Astrocyte (in vitro differentiated cells and primary cell): ENCODE data around the gene DENND2A. TPM values are rescaled to one million over a fixed set of nuclear protein-coding genes. Genes with fewer than 3 reads are reported as not detected.

Experiments
- DNase-seq: peaks from one replicate; pipeline ENCODE4 v3.0.0-alpha.2; 2010; ENCODE audit warnings: low read depth
- FAIRE-seq: peaks from 2 replicates; lab custom pipeline; 2011; peaks lifted over from hg19 to GRCh38; lab: Jason Lieb, UNC
- H2AFZ ChIP-seq: 2 replicates; pipeline ENCODE4 v1.6.0; 2012; ENCODE audit warnings: low read depth, low read length, inconsistent platforms
- H3K27ac ChIP-seq: 2 replicates; pipeline ENCODE4 v1.5.1; 2011; ENCODE audit warnings: low read depth, low read length, inconsistent platforms
- H3K27me3 ChIP-seq: 2 replicates; pipeline ENCODE4 v1.6.0; 2011; ENCODE audit warnings: low read length, inconsistent platforms; ENCODE audit not compliant: insufficient read depth
- H3K36me3 ChIP-seq: 2 replicates; pipeline ENCODE4 v1.5.1; 2011; ENCODE audit warnings: low read length, inconsistent platforms; ENCODE audit not compliant: insufficient read depth
- H3K4me1 ChIP-seq: 2 replicates; pipeline ENCODE4 v1.5.1; 2011; ENCODE audit warnings: low read length, inconsistent platforms; ENCODE audit not compliant: insufficient read depth
- H3K4me2 ChIP-seq: 2 replicates; pipeline ENCODE4 v1.6.0; 2012; ENCODE audit warnings: low read length, inconsistent platforms
- H3K4me3 ChIP-seq: 2 replicates; pipeline ENCODE4 v1.5.1; 2011; ENCODE audit warnings: low read depth, mild to moderate bottlenecking, low read length, inconsistent platforms; ENCODE audit not compliant: insufficient read depth
- H3K79me2 ChIP-seq: 2 replicates; pipeline ENCODE4 v1.6.0; 2012; ENCODE audit warnings: mild to moderate bottlenecking, low read length, inconsistent platforms; ENCODE audit not compliant: insufficient read depth
- H3K9ac ChIP-seq: 2 replicates; pipeline ENCODE4 v1.6.0; 2012; ENCODE audit warnings: mild to moderate bottlenecking, low read length, inconsistent platforms
- H3K9me3 ChIP-seq: 2 replicates; pipeline ENCODE4 v1.5.1; 2012; ENCODE audit warnings: low read depth, mild to moderate bottlenecking, low read length, inconsistent platforms; ENCODE audit not compliant: insufficient read depth
- H4K20me1 ChIP-seq: 2 replicates; pipeline ENCODE4 v1.6.0; 2012; ENCODE audit warnings: low read length, inconsistent platforms; ENCODE audit not compliant: insufficient read depth
- H3K27ac Mint-ChIP-seq: one replicate; pipeline ENCODE4 v1.8.0; 2021; ENCODE audit warnings: mild to moderate bottlenecking, mixed read lengths; ENCODE audit not compliant: unreplicated experiment
- H3K27me3 Mint-ChIP-seq: one replicate; pipeline ENCODE4 v1.8.0; 2021; ENCODE audit warnings: low read depth, mixed read lengths; ENCODE audit not compliant: unreplicated experiment
- H3K36me3 Mint-ChIP-seq: one replicate; pipeline ENCODE4 v1.8.0; 2021; ENCODE audit warnings: low read depth, mixed read lengths; ENCODE audit not compliant: unreplicated experiment
- H3K4me1 Mint-ChIP-seq: one replicate; pipeline ENCODE4 v1.8.0; 2021; ENCODE audit warnings: low read depth, mixed read lengths; ENCODE audit not compliant: unreplicated experiment
- H3K4me3 Mint-ChIP-seq: one replicate; pipeline ENCODE4 v1.8.0; 2021; ENCODE audit warnings: mild to moderate bottlenecking, moderate library complexity, mixed read lengths; ENCODE audit not compliant: unreplicated experiment
- H3K9me3 Mint-ChIP-seq: one replicate; pipeline ENCODE4 v1.8.0; 2021; ENCODE audit warnings: mild to moderate bottlenecking, mixed read lengths; ENCODE audit not compliant: unreplicated experiment
- EZH2 ChIP-seq: IDR thresholded peaks from 2 replicates; pipeline ENCODE4 v1.6.1; 2012; ENCODE audit warnings: mild to moderate bottlenecking, low read length, inconsistent platforms; ENCODE audit not compliant: insufficient read depth
- total RNA-seq: library from RNA; stranded (reverse); gene quantifications from 2 replicates; pipeline ENCODE4 v1.2.1, GENCODE V29; 2021
- TF ChIP-seq, protein P1 (sequence below): IDR thresholded peaks from 2 replicates; pipeline ENCODE4 v1.5.1; 2011; ENCODE audit warnings: low read depth, mild to moderate bottlenecking, inconsistent platforms, low read length, moderate library complexity; ENCODE audit not compliant: insufficient read depth

Gene DENND2A
- total RNA-seq, 1 donor from 2014 or later, result 42.1 TPM

GRCh38 chr7:140639366-140640053, 1.1 kb downstream of the DENND2A start:
- H3K4me3 Mint-ChIP-seq, result peak overlapping the region; percentile 100
- peak; percentile 95 for DNase-seq
- Histone ChIP-seq H3K27me3 (no peaks in the 10 kb centered on the region), H3K9me3 (no peaks in the 10 kb centered on the region), H2AFZ (peak overlapping the region; percentile 65), H3K79me2 (peaks cover 36% of the 10 kb centered on the region), H3K27ac (peak overlapping the region; percentile 76), H4K20me1 (peaks cover 13% of the 10 kb centered on the region), H3K4me2 (peak overlapping the region; percentile 85), H3K36me3 (peaks cover 4% of the 10 kb centered on the region), H3K4me3 (peak overlapping the region; percentile 70), H3K4me1 (peaks cover 30% of the 10 kb centered on the region), H3K9ac (peak overlapping the region; percentile 88)
- peak overlapping the region; percentile 99 for H3K27ac Mint-ChIP-seq
- peaks cover 30% of the 10 kb centered on the region for H3K4me1 Mint-ChIP-seq
- H3K9me3 Mint-ChIP-seq, result peaks cover 2% of the 10 kb centered on the region
- no peaks in the 10 kb centered on the region for H3K27me3 Mint-ChIP-seq
- peaks cover 6% of the 10 kb centered on the region for H3K36me3 Mint-ChIP-seq
- TF ChIP-seq, protein P1, sequence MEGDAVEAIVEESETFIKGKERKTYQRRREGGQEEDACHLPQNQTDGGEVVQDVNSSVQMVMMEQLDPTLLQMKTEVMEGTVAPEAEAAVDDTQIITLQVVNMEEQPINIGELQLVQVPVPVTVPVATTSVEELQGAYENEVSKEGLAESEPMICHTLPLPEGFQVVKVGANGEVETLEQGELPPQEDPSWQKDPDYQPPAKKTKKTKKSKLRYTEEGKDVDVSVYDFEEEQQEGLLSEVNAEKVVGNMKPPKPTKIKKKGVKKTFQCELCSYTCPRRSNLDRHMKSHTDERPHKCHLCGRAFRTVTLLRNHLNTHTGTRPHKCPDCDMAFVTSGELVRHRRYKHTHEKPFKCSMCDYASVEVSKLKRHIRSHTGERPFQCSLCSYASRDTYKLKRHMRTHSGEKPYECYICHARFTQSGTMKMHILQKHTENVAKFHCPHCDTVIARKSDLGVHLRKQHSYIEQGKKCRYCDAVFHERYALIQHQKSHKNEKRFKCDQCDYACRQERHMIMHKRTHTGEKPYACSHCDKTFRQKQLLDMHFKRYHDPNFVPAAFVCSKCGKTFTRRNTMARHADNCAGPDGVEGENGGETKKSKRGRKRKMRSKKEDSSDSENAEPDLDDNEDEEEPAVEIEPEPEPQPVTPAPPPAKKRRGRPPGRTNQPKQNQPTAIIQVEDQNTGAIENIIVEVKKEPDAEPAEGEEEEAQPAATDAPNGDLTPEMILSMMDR, result no peak
- no peak for FAIRE-seq

DNA sequence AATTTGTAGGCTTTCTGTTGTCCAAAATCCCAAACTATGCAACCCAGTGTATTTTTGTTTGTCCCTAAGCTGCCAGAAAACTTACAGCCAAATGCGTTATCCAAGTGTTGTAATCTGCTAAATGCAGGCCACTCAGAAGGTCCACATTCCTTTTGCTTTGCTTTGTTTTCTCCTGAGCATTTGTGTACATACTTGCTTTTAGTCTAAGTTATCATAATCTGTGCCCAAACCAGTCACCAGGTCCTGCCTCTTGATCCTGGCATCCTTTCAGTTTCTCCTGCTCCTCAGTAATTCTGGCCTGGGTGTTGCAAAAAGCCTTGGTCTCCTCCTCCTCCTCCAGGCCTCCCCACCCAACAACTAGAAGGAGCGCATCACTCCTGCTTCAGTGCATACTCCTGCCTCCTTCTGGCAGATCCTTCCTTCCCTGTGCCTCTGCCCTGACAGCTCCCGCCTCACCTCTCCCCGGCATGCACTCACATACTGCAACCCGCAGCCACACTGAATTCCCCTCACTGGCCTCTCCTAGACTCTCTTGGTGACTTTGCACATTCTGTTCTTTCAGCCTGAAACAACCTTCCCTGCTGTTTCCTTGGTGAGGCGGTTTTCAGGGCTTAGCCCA, 2.3 kb downstream of the DENND2A start:
- Histone ChIP-seq H3K4me1 (peaks cover 30% of the 10 kb centered on the region), H3K4me2 (peak overlapping the region; percentile 85), H2AFZ (no peak overlapping the region), H3K9ac (peak overlapping the region; percentile 88), H3K27ac (peak overlapping the region; percentile 76), H3K36me3 (peaks cover 4% of the 10 kb centered on the region), H3K27me3 (no peaks in the 10 kb centered on the region), H3K79me2 (peaks cover 41% of the 10 kb centered on the region), H3K4me3 (peak overlapping the region; percentile 31), H4K20me1 (peaks cover 13% of the 10 kb centered on the region), H3K9me3 (no peaks in the 10 kb centered on the region)
- Mint-ChIP-seq H3K9me3 (peaks cover 3% of the 10 kb centered on the region), H3K36me3 (peaks cover 9% of the 10 kb centered on the region), H3K4me3 (peak overlapping the region; percentile 100), H3K4me1 (peaks cover 30% of the 10 kb centered on the region), H3K27me3 (no peaks in the 10 kb centered on the region), H3K27ac (peak overlapping the region; percentile 43)
- TF ChIP-seq EZH2, result no peak
- TF ChIP-seq, protein P1, result no peak
- FAIRE-seq (no peak), DNase-seq (peak; percentile 42)

- no peak overlapping the region for H2AFZ ChIP-seq
- peaks cover 3% of the 10 kb centered on the region for H3K9me3 Mint-ChIP-seq
- no peaks in the 10 kb centered on the region for H3K27me3 Mint-ChIP-seq
- no peak overlapping the region for H3K27ac Mint-ChIP-seq
- no peaks in the 10 kb centered on the region for H3K27me3 ChIP-seq
- H3K4me1 ChIP-seq, result peaks cover 30% of the 10 kb centered on the region
- H3K79me2 ChIP-seq, result peaks cover 42% of the 10 kb centered on the region
- FAIRE-seq, result no peak
- no peak overlapping the region for H3K4me2 ChIP-seq
- H3K4me3 Mint-ChIP-seq, result no peak overlapping the region
- no peak overlapping the region for H3K9ac ChIP-seq
- no peaks in the 10 kb centered on the region for H3K9me3 ChIP-seq
- H3K4me3 ChIP-seq, result no peak overlapping the region
- H4K20me1 ChIP-seq, result peaks cover 13% of the 10 kb centered on the region
- no peak overlapping the region for H3K27ac ChIP-seq
- peaks cover 30% of the 10 kb centered on the region for H3K4me1 Mint-ChIP-seq
- H3K36me3 ChIP-seq, result peaks cover 4% of the 10 kb centered on the region
- DNase-seq, result no peak
- peaks cover 9% of the 10 kb centered on the region for H3K36me3 Mint-ChIP-seq
- TF ChIP-seq, protein P1, result no peak
- no peak for TF ChIP-seq EZH2
Measured at GRCh38 chr7:140637400-140637799, 3.2 kb downstream of the DENND2A start.
